D721Med (cell line): ENCODE results near the gene MCM5.
"Not testable (repeated sequence)": the region's sequence is repeated elsewhere in the genome, so short reads cannot be mapped to it uniquely, and the experiment has no call there.

ENCODE experiments used
- DNase-seq: peaks from one replicate; pipeline ENCODE4 v3.0.0; 2011; ENCODE audit warnings: low spot score; ENCODE audit not compliant: insufficient read length
- FAIRE-seq: peaks from 2 replicates; lab custom pipeline; 2011; peaks lifted over from hg19 to GRCh38; lab: Jason Lieb, UNC
- TF ChIP-seq, protein P1 (sequence below): IDR thresholded peaks from 2 replicates; pipeline ENCODE4 v1.5.1; 2012; ENCODE audit warnings: mild to moderate bottlenecking, control low read depth; ENCODE audit not compliant: insufficient read depth; ENCODE audit errors: missing control alignments

Gene MCM5

DNA sequence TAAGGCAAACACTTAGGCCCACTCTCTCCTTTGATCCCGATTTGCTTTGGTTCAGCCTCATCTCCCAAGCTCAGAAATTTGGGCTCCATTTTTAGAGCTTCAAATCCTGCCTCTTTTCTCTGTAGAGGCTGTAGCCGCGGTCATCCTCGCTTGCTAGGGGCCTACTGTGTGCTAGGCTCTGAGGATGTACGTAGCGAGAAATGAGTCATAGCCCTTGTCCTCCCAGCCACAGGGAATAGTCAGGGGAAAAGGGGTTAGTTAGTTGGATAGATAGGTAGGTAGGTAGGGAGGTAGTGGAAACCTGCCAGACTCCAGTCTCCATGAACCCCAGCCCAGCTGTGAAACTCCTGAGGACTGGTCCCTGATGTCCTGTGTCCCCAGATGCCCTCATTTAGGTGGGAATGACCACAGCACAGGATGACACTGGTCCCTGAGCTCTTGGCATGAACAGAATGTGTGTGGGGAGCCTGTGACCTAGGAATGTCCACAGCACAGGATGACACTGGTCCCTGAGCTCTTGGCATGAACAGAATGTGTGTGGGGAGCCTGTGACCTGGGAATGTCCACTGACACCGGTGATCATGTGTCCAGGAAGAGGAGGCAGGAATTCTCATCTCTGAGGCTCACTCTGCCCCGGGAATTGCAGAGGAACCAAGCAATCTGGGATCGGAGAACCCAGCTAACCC, 40.4 kb upstream of the MCM5 start:
- TF ChIP-seq, protein P1, sequence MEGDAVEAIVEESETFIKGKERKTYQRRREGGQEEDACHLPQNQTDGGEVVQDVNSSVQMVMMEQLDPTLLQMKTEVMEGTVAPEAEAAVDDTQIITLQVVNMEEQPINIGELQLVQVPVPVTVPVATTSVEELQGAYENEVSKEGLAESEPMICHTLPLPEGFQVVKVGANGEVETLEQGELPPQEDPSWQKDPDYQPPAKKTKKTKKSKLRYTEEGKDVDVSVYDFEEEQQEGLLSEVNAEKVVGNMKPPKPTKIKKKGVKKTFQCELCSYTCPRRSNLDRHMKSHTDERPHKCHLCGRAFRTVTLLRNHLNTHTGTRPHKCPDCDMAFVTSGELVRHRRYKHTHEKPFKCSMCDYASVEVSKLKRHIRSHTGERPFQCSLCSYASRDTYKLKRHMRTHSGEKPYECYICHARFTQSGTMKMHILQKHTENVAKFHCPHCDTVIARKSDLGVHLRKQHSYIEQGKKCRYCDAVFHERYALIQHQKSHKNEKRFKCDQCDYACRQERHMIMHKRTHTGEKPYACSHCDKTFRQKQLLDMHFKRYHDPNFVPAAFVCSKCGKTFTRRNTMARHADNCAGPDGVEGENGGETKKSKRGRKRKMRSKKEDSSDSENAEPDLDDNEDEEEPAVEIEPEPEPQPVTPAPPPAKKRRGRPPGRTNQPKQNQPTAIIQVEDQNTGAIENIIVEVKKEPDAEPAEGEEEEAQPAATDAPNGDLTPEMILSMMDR, result no peak
- FAIRE-seq, result no peak
- DNase-seq, result no peak

- FAIRE-seq (no peak), DNase-seq (no peak)
- TF ChIP-seq, protein P1, result no peak
These were observed 38.9 kb upstream of the MCM5 start for GRCh38 chr22:35361001-35361558.

DNA sequence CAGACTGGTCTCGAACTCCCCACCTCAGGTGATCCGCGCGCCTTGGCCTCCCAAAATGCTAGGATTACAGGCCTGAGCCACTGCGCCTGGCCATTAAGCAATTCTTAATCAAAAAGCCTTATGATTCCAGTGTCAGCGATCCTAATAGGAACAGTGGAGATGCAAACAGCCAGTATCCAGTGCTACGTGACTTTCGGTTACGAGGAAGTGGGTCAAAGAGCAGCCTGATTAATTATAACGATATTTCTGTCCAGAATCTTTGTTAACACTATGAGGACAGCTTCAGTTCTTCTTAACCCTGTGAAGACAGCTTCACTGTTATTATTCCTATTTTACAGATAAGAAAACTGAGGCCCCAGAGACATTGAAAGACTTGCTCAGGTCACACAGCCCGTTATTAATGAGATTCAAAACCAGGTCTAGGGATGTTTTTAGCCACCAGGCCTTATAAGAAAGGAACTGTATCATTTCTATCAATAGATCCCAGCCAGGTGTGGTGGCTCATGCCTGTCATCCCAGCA, 36.3 kb upstream of the MCM5 start:
- TF ChIP-seq, protein P1, result no peak
- DNase-seq (no peak), FAIRE-seq (no peak)

GRCh38 chr22:35364230-35364629, 35.7 kb upstream of the MCM5 start:
- FAIRE-seq, DNase-seq: not testable (repeated sequence)

- FAIRE-seq (no peak), DNase-seq (no peak)
- TF ChIP-seq, protein P1, result no peak
These were observed 32.5 kb upstream of the MCM5 start for GRCh38 chr22:35367331-35367886.

GRCh38 chr22:35368386-35368785, 31.6 kb upstream of the MCM5 start:
- DNase-seq (no peak), FAIRE-seq (no peak)
- TF ChIP-seq, protein P1, result no peak

DNA sequence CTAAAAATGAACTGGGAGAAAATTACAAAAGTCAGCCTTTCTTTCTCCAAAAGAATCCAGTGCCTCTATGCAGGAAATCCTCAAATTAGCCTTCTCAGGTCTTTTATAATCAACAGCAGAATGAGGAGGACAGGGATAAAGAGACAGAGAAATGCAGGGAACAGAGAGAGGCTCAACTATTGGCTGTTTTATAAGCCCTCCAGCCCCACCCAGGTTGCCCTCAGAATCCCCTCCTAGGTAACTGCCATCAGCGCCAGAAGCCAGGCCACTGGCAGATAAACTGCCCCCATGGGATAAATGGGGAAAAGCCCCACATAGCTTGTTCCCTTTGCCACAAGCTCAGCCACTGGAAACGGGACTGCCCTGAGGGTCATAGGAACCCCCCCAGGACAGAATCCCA, 29.9 kb upstream of the MCM5 start:
- TF ChIP-seq, protein P1, result no peak
- DNase-seq, result no peak
- FAIRE-seq, result no peak
